IMR-90 (cell line): ENCODE results near the gene ANGPT4. TPM values are rescaled to one million over a fixed set of nuclear protein-coding genes. Genes with fewer than 3 reads are reported as not detected.

Experiments used
- ATAC-seq: fragments of 200-7000 bp; cut with Tn5 transposase; 2 replicates; pipeline ENCODE4 v1.9.1; 2020; ENCODE audit warnings: low read depth, mild to moderate bottlenecking, moderate library complexity
- BruUV-seq: library from RNA; stranded (reverse); fragments of 400-500 nt; replicated peaks from 2 replicates; lab custom pipeline; 2021; lab: Mats Ljungman, UMichigan
- CTCF ChIA-PET: fragments of 300-600 bp; formaldehyde crosslinking; extraction: SDS; loops from one replicate; lab custom pipeline; 2021; ENCODE audit warnings: antibody characterized with exemption; lab: Yijun Ruan, JAX
- POLR2A ChIA-PET: fragments of 300-600 bp; sonication (Branson Sonifier 250); formaldehyde crosslinking; loops from one replicate; lab custom pipeline; 2022; ENCODE audit warnings: antibody characterized with exemption; ENCODE audit not compliant: unreplicated experiment; lab: Charles Lee
- DNase-seq: peaks from one replicate; pipeline ENCODE4 v3.0.0; 2013
- H2AFZ ChIP-seq: replicated peaks from 2 replicates; pipeline ENCODE3; 2013; ENCODE audit warnings: low read length, mild to moderate bottlenecking; ENCODE audit not compliant: poor library complexity
- H2AK5ac ChIP-seq: 2 replicates; pipeline ENCODE4 v1.6.1; 2013; ENCODE audit warnings: low read depth, low read length, inconsistent platforms
- H2AK9ac ChIP-seq: replicated peaks from 2 replicates; pipeline ENCODE3; 2013; ENCODE audit warnings: mild to moderate bottlenecking, low read depth, low read length, moderate library complexity; ENCODE audit not compliant: poor library complexity
- H2BK120ac ChIP-seq: 2 replicates; pipeline ENCODE4 v1.6.1; 2013; ENCODE audit warnings: low read depth, low read length, inconsistent platforms
- H2BK15ac ChIP-seq: 3 replicates; pipeline ENCODE4 v1.6.1; 2013; ENCODE audit warnings: low read depth, low read length, inconsistent platforms
- H2BK20ac ChIP-seq: 2 replicates; pipeline ENCODE4 v1.6.1; 2013; ENCODE audit warnings: low read depth, mild to moderate bottlenecking, inconsistent platforms, low read length, moderate library complexity
- H2BK5ac ChIP-seq: 2 replicates; pipeline ENCODE4 v1.6.1; 2013; ENCODE audit warnings: mild to moderate bottlenecking, low read depth, low read length, inconsistent platforms; ENCODE audit not compliant: poor library complexity, severe bottlenecking
- H3K14ac ChIP-seq: replicated peaks from 2 replicates; pipeline ENCODE4 v1.6.1; 2013; ENCODE audit warnings: low read depth, low read length, inconsistent platforms
- H3K18ac ChIP-seq: 2 replicates; pipeline ENCODE4 v1.6.1; 2013; ENCODE audit warnings: low read depth, low read length, control low read depth
- H3K23ac ChIP-seq: 2 replicates; pipeline ENCODE4 v1.6.1; 2013; ENCODE audit warnings: low read depth, low read length, inconsistent platforms
- H3K27ac ChIP-seq: 2 replicates; pipeline ENCODE4 v1.5.1; 2013; ENCODE audit warnings: mild to moderate bottlenecking, control low read depth, low read length; ENCODE audit not compliant: insufficient read depth
- H3K27me3 ChIP-seq: 2 replicates; pipeline ENCODE4 v1.6.1; 2013; ENCODE audit warnings: low read length; ENCODE audit not compliant: control insufficient read depth, insufficient read depth
- H3K36me3 ChIP-seq: 2 replicates; pipeline ENCODE4 v1.6.1; 2013; ENCODE audit warnings: low read length, mixed read lengths; ENCODE audit not compliant: control insufficient read depth, insufficient read depth
- H3K4ac ChIP-seq: 2 replicates; pipeline ENCODE4 v1.6.1; 2013; ENCODE audit warnings: low read depth, low read length, inconsistent platforms
- H3K4me1 ChIP-seq: 2 replicates; pipeline ENCODE4 v1.6.1; 2013; ENCODE audit warnings: low read length, mixed read lengths; ENCODE audit not compliant: control insufficient read depth, insufficient read depth
- H3K4me2 ChIP-seq: 2 replicates; pipeline ENCODE4 v1.6.1; 2013; ENCODE audit warnings: low read depth, mild to moderate bottlenecking, control low read depth, low read length, moderate library complexity
- H3K4me3 ChIP-seq: 2 replicates; pipeline ENCODE4 v1.5.1; 2013; ENCODE audit warnings: low read depth, mild to moderate bottlenecking, control low read depth, low read length, moderate library complexity; ENCODE audit not compliant: insufficient read depth
- H3K56ac ChIP-seq: 2 replicates; pipeline ENCODE4 v1.6.1; 2013; ENCODE audit warnings: low read length, inconsistent platforms; ENCODE audit not compliant: insufficient read depth; ENCODE audit errors: extremely low read depth
- H3K79me1 ChIP-seq, 2 experiments: 2 replicates each; pipeline ENCODE4 v1.6.1; 2013; ENCODE audit warnings: low read length in 2 of 2, inconsistent platforms in 1 of 2, low read depth in 1 of 2
- H3K9ac ChIP-seq: 2 replicates; pipeline ENCODE4 v1.6.1; 2013; ENCODE audit warnings: low read depth, low read length, control low read depth
- H3K9me1 ChIP-seq: 2 replicates; pipeline ENCODE4 v1.6.1; 2013; ENCODE audit warnings: low read length, inconsistent platforms; ENCODE audit not compliant: insufficient read depth
- H3K9me3 ChIP-seq: 2 replicates; pipeline ENCODE4 v1.6.1; 2013; ENCODE audit warnings: low read length; ENCODE audit not compliant: control insufficient read depth, insufficient read depth
- H4K20me1 ChIP-seq: 2 replicates; pipeline ENCODE4 v1.6.1; 2013; ENCODE audit warnings: low read length, inconsistent platforms; ENCODE audit not compliant: insufficient read depth
- H4K5ac ChIP-seq: 2 replicates; pipeline ENCODE4 v1.6.1; 2013; ENCODE audit warnings: mild to moderate bottlenecking, low read depth, low read length, control low read depth
- H4K8ac ChIP-seq, 2 experiments: 2 replicates each; pipeline ENCODE4 v1.6.1; 2013; ENCODE audit warnings: low read depth in 2 of 2, low read length in 2 of 2, control low read depth in 1 of 2, inconsistent platforms in 1 of 2
- H4K91ac ChIP-seq: 2 replicates; pipeline ENCODE4 v1.6.1; 2013; ENCODE audit warnings: low read depth, low read length, inconsistent platforms; ENCODE audit not compliant: insufficient read depth
- FOS ChIP-seq: fragments of 150-350 bp; IDR thresholded peaks from 2 replicates; pipeline ENCODE4 v1.6.1; 2016; ENCODE audit warnings: low read depth, low read length
- MAZ ChIP-seq: IDR thresholded peaks from 2 replicates; pipeline ENCODE4 v1.6.1; 2012; ENCODE audit warnings: low read depth, mild to moderate bottlenecking, low read length, improper control_type of control experiment, moderate library complexity, borderline replicate concordance
- MXI1 ChIP-seq: IDR thresholded peaks from 2 replicates; pipeline ENCODE4 v1.6.1; 2012; ENCODE audit warnings: low read depth, mild to moderate bottlenecking, low read length, moderate library complexity, borderline replicate concordance
- NFE2L2 ChIP-seq: fragments of 150-350 bp; IDR thresholded peaks from 2 replicates; pipeline ENCODE4 v1.6.1; 2016; ENCODE audit warnings: low read depth, mild to moderate bottlenecking, low read length
- RCOR1 ChIP-seq: IDR thresholded peaks from 2 replicates; pipeline ENCODE4 v1.6.1; 2012; ENCODE audit warnings: mild to moderate bottlenecking, low read length, improper control_type of control experiment; ENCODE audit not compliant: insufficient replicate concordance
- WGBS, 2 experiments: methylation state at CpG; one replicate each; pipeline versions ENCODE4 v1.1.5 to v1.1.7; 2013; ENCODE audit warnings: missing lambda C conversion rate in 2 of 2; ENCODE audit not compliant: insufficient read length in 1 of 2; ENCODE audit errors: extremely low coverage in 2 of 2; 5-methylcytosine and 5-hydroxymethylcytosine counted together
- dilution Hi-C: fragments of 300-500 bp; cut with HindIII; formaldehyde crosslinking; loops from one replicate; pipeline ENCODE4 v1.14.3; 2018; ENCODE audit warnings: low sequenced_read_pairs; ENCODE audit not compliant: unreplicated experiment
- in situ Hi-C: fragments of 300-500 bp; cut with MboI; formaldehyde crosslinking; loops from 3 replicates; pipeline ENCODE4 v1.14.3; 2019; ENCODE audit warnings: low sequenced_read_pairs, inconsistent platforms, mixed read lengths
- intact Hi-C: fragments of 100-400 bp; cut with micrococcal nuclease; formaldehyde crosslinking; loops from 2 replicates; pipeline ENCODE4 v1.10.0; 2022
- polyA plus RNA-seq, 3 experiments: library from polyadenylated mRNA; depleted of rRNA; stranded (reverse); fragments of >200 nt; gene quantifications; 2 replicates each; pipeline ENCODE4 v1.2.3, GENCODE V29; 2012; ENCODE audit warnings: low replicate concordance in 1 of 3
- total RNA-seq: library from RNA; depleted of rRNA; stranded (reverse); fragments of >200 nt; gene quantifications from 2 replicates; pipeline ENCODE4 v1.2.3, GENCODE V29; 2012
- TF ChIP-seq, protein P1 (sequence below): conservative IDR thresholded peaks from 2 replicates; pipeline ENCODE4 v1.5.1; 2012; ENCODE audit warnings: mild to moderate bottlenecking, low read depth, low read length, improper control_type of control experiment

The ANGPT4 gene
- total and polyA plus RNA-seq, 2 of the 4 experiments (the other 2 are of a cell fraction): not detected

- ChIA-PET POLR2A (no interaction called here), CTCF (no interaction called here)
- H3K14ac ChIP-seq: no peak overlapping the region
- no peak overlapping the region for H3K4me2 ChIP-seq
- no peak overlapping the region for H2BK5ac ChIP-seq
- no peak overlapping the region for H4K5ac ChIP-seq
- peak overlapping the region; percentile 33 for H2AFZ ChIP-seq
- no peak overlapping the region for H3K56ac ChIP-seq
- no peaks in the 10 kb centered on the region for H3K36me3 ChIP-seq
- H4K8ac ChIP-seq: no peak overlapping the region
- no peak overlapping the region for H2AK9ac ChIP-seq
- H3K79me1 ChIP-seq: no peaks in the 10 kb centered on the region
- no peak overlapping the region for H3K4me3 ChIP-seq
- in situ Hi-C loops: no loop called here
- H2BK20ac ChIP-seq: no peak overlapping the region
- ATAC-seq: no peak
- TF ChIP-seq NFE2L2 (no peak), RCOR1 (no peak), FOS (no peak), MAZ (no peak), MXI1 (no peak)
- TF ChIP-seq, protein P1, sequence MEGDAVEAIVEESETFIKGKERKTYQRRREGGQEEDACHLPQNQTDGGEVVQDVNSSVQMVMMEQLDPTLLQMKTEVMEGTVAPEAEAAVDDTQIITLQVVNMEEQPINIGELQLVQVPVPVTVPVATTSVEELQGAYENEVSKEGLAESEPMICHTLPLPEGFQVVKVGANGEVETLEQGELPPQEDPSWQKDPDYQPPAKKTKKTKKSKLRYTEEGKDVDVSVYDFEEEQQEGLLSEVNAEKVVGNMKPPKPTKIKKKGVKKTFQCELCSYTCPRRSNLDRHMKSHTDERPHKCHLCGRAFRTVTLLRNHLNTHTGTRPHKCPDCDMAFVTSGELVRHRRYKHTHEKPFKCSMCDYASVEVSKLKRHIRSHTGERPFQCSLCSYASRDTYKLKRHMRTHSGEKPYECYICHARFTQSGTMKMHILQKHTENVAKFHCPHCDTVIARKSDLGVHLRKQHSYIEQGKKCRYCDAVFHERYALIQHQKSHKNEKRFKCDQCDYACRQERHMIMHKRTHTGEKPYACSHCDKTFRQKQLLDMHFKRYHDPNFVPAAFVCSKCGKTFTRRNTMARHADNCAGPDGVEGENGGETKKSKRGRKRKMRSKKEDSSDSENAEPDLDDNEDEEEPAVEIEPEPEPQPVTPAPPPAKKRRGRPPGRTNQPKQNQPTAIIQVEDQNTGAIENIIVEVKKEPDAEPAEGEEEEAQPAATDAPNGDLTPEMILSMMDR: no peak
- H4K20me1 ChIP-seq: no peaks in the 10 kb centered on the region
- H4K91ac ChIP-seq: no peak overlapping the region
- no peak overlapping the region for H3K27ac ChIP-seq
- H3K4me1 ChIP-seq: no peaks in the 10 kb centered on the region
- H2AK5ac ChIP-seq: no peak overlapping the region
- intact Hi-C loops: no loop called here
- no peaks in the 10 kb centered on the region for H3K9me1 ChIP-seq
- H3K4ac ChIP-seq: no peak overlapping the region
- 39% methylated on average over 3 of the region's 5 CpGs; no CpG with 5 or more reads in 1 of the 2 experiments for WGBS, 2 experiments
- no peaks in the 10 kb centered on the region for H3K9me3 ChIP-seq
- H3K23ac ChIP-seq: no peak overlapping the region
- no TSS peak for BruUV-seq
- H3K9ac ChIP-seq: no peak overlapping the region
- DNase-seq: no peak
- H2BK120ac ChIP-seq: no peak overlapping the region
- no peaks in the 10 kb centered on the region; the same call in 1 of the 2 replicates for H3K27me3 ChIP-seq
- no peak overlapping the region for H2BK15ac ChIP-seq
- H3K18ac ChIP-seq: no peak overlapping the region
- dilution Hi-C loops: no loop called here
These were observed 24.8 kb upstream of the ANGPT4 start for GRCh38 chr20:940926-941325.
